H9 (cell line): ENCODE results near the gene NCCRP1. TPM values are rescaled to one million over a fixed set of nuclear protein-coding genes. Genes with fewer than 3 reads are reported as not detected.

ENCODE experiments used
- DNase-seq: peaks from one replicate; pipeline ENCODE4 v3.0.0-alpha.2; 2017
- H2AFZ ChIP-seq: one replicate; pipeline ENCODE4 v1.6.1; 2013; ENCODE audit warnings: mild to moderate bottlenecking, low read length, control low read depth, moderate library complexity
- H2AK5ac ChIP-seq: 2 replicates; pipeline ENCODE4 v1.6.1; 2013; ENCODE audit warnings: low read length, control low read depth, mixed read lengths; ENCODE audit not compliant: insufficient read length
- H2BK120ac ChIP-seq: one replicate; pipeline ENCODE4 v1.6.1; 2013; ENCODE audit warnings: low read depth, mild to moderate bottlenecking, low read length, control low read depth, inconsistent platforms; ENCODE audit not compliant: poor library complexity, severe bottlenecking
- H2BK12ac ChIP-seq: 2 replicates; pipeline ENCODE4 v1.6.1; 2013; ENCODE audit warnings: low read length, control low read depth, mixed read lengths, low read depth; ENCODE audit not compliant: insufficient read length
- H2BK15ac ChIP-seq: 2 replicates; pipeline ENCODE4 v1.6.1; 2013; ENCODE audit warnings: low read depth, low read length, control low read depth
- H2BK20ac ChIP-seq: one replicate; pipeline ENCODE4 v1.6.1; 2013; ENCODE audit warnings: low read depth, mild to moderate bottlenecking, low read length, control low read depth, inconsistent platforms; ENCODE audit not compliant: poor library complexity, severe bottlenecking
- H2BK5ac ChIP-seq: 2 replicates; pipeline ENCODE4 v1.6.1; 2013; ENCODE audit warnings: low read length, control low read depth, mixed read lengths; ENCODE audit not compliant: insufficient read length
- H3K14ac ChIP-seq: 2 replicates; pipeline ENCODE4 v1.6.1; 2013; ENCODE audit warnings: low read length, control low read depth; ENCODE audit not compliant: insufficient read depth
- H3K18ac ChIP-seq: 2 replicates; pipeline ENCODE4 v1.6.1; 2013; ENCODE audit warnings: low read depth, mild to moderate bottlenecking, mixed read lengths, low read length, control low read depth; ENCODE audit not compliant: insufficient read length
- H3K23ac ChIP-seq: 2 replicates; pipeline ENCODE4 v1.6.1; 2013; ENCODE audit warnings: low read length, control low read depth, mixed read lengths, low read depth; ENCODE audit not compliant: insufficient read length
- H3K23me2 ChIP-seq: 2 replicates; pipeline ENCODE4 v1.6.1; 2013; ENCODE audit warnings: low read depth, mild to moderate bottlenecking, mixed read lengths, low read length, control low read depth; ENCODE audit not compliant: insufficient read length, poor library complexity, severe bottlenecking
- H3K27ac ChIP-seq: 2 replicates; pipeline ENCODE4 v1.5.1; 2013; ENCODE audit warnings: low read length, control low read depth, mixed read lengths, low read depth; ENCODE audit not compliant: insufficient read length
- H3K27me3 ChIP-seq: 2 replicates; pipeline ENCODE4 v1.6.1; 2013; ENCODE audit warnings: low read length, control low read depth, inconsistent platforms; ENCODE audit not compliant: insufficient read depth
- H3K4ac ChIP-seq: 2 replicates; pipeline ENCODE4 v1.6.1; 2013; ENCODE audit warnings: low read depth, mild to moderate bottlenecking, control low read depth, inconsistent platforms, low read length, moderate library complexity
- H3K4me1 ChIP-seq: 2 replicates; pipeline ENCODE4 v1.6.1; 2013; ENCODE audit warnings: low read length, control low read depth, inconsistent platforms; ENCODE audit not compliant: insufficient read depth
- H3K4me2 ChIP-seq: 2 replicates; pipeline ENCODE4 v1.6.1; 2013; ENCODE audit warnings: low read length, control low read depth, mixed read lengths; ENCODE audit not compliant: insufficient read length, insufficient read depth
- H3K56ac ChIP-seq: 2 replicates; pipeline ENCODE4 v1.6.1; 2013; ENCODE audit warnings: low read depth, mild to moderate bottlenecking, mixed read lengths, low read length, control low read depth; ENCODE audit not compliant: insufficient read length
- H3K79me1 ChIP-seq: 2 replicates; pipeline ENCODE4 v1.6.1; 2013; ENCODE audit warnings: low read depth, mild to moderate bottlenecking, moderate library complexity, low read length, control low read depth, inconsistent platforms; ENCODE audit not compliant: insufficient read depth, poor library complexity, severe bottlenecking
- H3K79me2 ChIP-seq: 2 replicates; pipeline ENCODE4 v1.6.1; 2013; ENCODE audit warnings: low read length, control low read depth, inconsistent platforms; ENCODE audit not compliant: insufficient read depth
- H3K9ac ChIP-seq: 2 replicates; pipeline ENCODE4 v1.6.1; 2013; ENCODE audit warnings: low read length, control low read depth, mixed read lengths; ENCODE audit not compliant: insufficient read length; ENCODE audit errors: extremely low read depth
- H3K9me3 ChIP-seq: one replicate; pipeline ENCODE4 v1.6.1; 2013; ENCODE audit warnings: low read depth, low read length, inconsistent platforms; ENCODE audit not compliant: control insufficient read depth
- H3T11ph ChIP-seq: one replicate; pipeline ENCODE4 v1.6.1; 2013; ENCODE audit warnings: mild to moderate bottlenecking, low read length, control low read depth, inconsistent platforms
- H4K20me1 ChIP-seq: one replicate; pipeline ENCODE4 v1.6.1; 2013; ENCODE audit not compliant: control insufficient read depth, insufficient read length, insufficient read depth
- H4K5ac ChIP-seq: 2 replicates; pipeline ENCODE4 v1.6.1; 2013; ENCODE audit warnings: low read depth, mild to moderate bottlenecking, mixed read lengths, low read length, control low read depth; ENCODE audit not compliant: insufficient read length
- H4K8ac ChIP-seq: replicated peaks from 2 replicates; pipeline ENCODE4 v1.6.1; 2013; ENCODE audit warnings: low read length, control low read depth, mixed read lengths, low read depth; ENCODE audit not compliant: insufficient read length
- H4K91ac ChIP-seq: 2 replicates; pipeline ENCODE4 v1.6.1; 2013; ENCODE audit warnings: low read depth, mild to moderate bottlenecking, moderate library complexity, mixed read lengths, low read length, control low read depth; ENCODE audit not compliant: insufficient read length
- H3K27ac Mint-ChIP-seq, 3 experiments: 2 replicates in 2 of 3; 3 replicates in 1 of 3; pipeline ENCODE4 v1.8.0; 2020 to 2021; ENCODE audit warnings: mixed read lengths in 3 of 3, mild to moderate bottlenecking in 1 of 3, moderate library complexity in 1 of 3
- H3K27me3 Mint-ChIP-seq: 2 replicates; pipeline ENCODE4 v1.8.0; 2021; ENCODE audit warnings: low read depth, mild to moderate bottlenecking, moderate library complexity, mixed read lengths
- H3K36me3 Mint-ChIP-seq, 3 experiments: 2 replicates in 2 of 3; 3 replicates in 1 of 3; pipeline ENCODE4 v1.8.0; 2020 to 2021; ENCODE audit warnings: low read depth in 3 of 3, mixed read lengths in 3 of 3; ENCODE audit not compliant: insufficient read depth in 1 of 3
- H3K4me1 Mint-ChIP-seq, 2 experiments: 2 replicates each; pipeline ENCODE4 v1.8.0; 2020; ENCODE audit warnings: mixed read lengths in 2 of 2
- H3K4me3 Mint-ChIP-seq, 2 experiments: 2 replicates in 1 of 2; 3 replicates in 1 of 2; pipeline ENCODE4 v1.8.0; 2020 to 2021; ENCODE audit warnings: mild to moderate bottlenecking in 2 of 2, mixed read lengths in 2 of 2, moderate library complexity in 1 of 2
- H3K9me3 Mint-ChIP-seq, 2 experiments: 2 replicates in 1 of 2; 3 replicates in 1 of 2; pipeline ENCODE4 v1.8.0; 2020; ENCODE audit warnings: mild to moderate bottlenecking in 2 of 2, mixed read lengths in 2 of 2, moderate library complexity in 1 of 2
- CTCF ChIP-seq: fragments of 200-600 bp; sonication (generic); conservative IDR thresholded peaks from 3 replicates; pipeline ENCODE4 v1.8.0; 2021; ENCODE audit warnings: antibody characterized with exemption, mild to moderate bottlenecking
- WGBS: extraction: QIAGEN DNeasy Blood & Tissue Kit; methylation state at CpG from one replicate; pipeline ENCODE4 v1.1.7; 2013; ENCODE audit warnings: missing lambda C conversion rate, low lambda C conversion rate, mixed read lengths; ENCODE audit not compliant: insufficient read length; ENCODE audit errors: extremely low coverage; 5-methylcytosine and 5-hydroxymethylcytosine counted together
- total RNA-seq: library from RNA; stranded (reverse); gene quantifications from 2 replicates; pipeline ENCODE4 v1.2.1, GENCODE V29; 2021

The NCCRP1 gene
- total RNA-seq, 1 experiment from 2014 or later: 1.9 TPM

GRCh38 chr19:39207293-39207836, 10.6 kb downstream of the NCCRP1 start:
- Histone ChIP-seq H2AFZ (no peak overlapping the region), H3K14ac (no peak overlapping the region), H2BK5ac (no peak overlapping the region), H3K79me2 (no peaks in the 10 kb centered on the region), H2AK5ac (no peak overlapping the region), H2BK15ac (no peak overlapping the region), H2BK12ac (no peak overlapping the region), H3K9ac (no peak overlapping the region), H4K8ac (no peak overlapping the region), H3K56ac (no peak overlapping the region), H2BK120ac (no peak overlapping the region), H2BK20ac (no peak overlapping the region), H3K4ac (no peak overlapping the region), H3T11ph (no peak overlapping the region), H3K4me1 (no peaks in the 10 kb centered on the region), H3K27ac (no peak overlapping the region), H4K20me1 (no peaks in the 10 kb centered on the region), H3K18ac (no peak overlapping the region), H4K5ac (no peak overlapping the region), H4K91ac (no peak overlapping the region), H3K23me2 (no peaks in the 10 kb centered on the region), H3K23ac (no peak overlapping the region), H3K4me2 (no peak overlapping the region), H3K27me3 (no peaks in the 10 kb centered on the region), H3K79me1 (no peaks in the 10 kb centered on the region), H3K9me3 (no peaks in the 10 kb centered on the region)
- H3K4me3 Mint-ChIP-seq: no peak overlapping the region
- no peak overlapping the region for H3K27ac Mint-ChIP-seq
- H3K4me1 Mint-ChIP-seq: 0 out of 4 replicates have a peak, but pooled peaks cover 0 to 8% of the 10 kb centered on the region in 2 experiments
- H3K36me3 Mint-ChIP-seq: no peaks in the 10 kb centered on the region
- DNase-seq: no peak
- peaks cover 14% of the 10 kb centered on the region for H3K27me3 Mint-ChIP-seq
- WGBS: no CpG with 5 or more reads among the region's 6 CpGs
- TF ChIP-seq CTCF: no peak
- H3K9me3 Mint-ChIP-seq: no peaks in the 10 kb centered on the region; a peak in 2 of 5 replicates
